OCI-LY7 (cell line): ENCODE results near the gene ZNF644. TPM values are rescaled to one million over a fixed set of nuclear protein-coding genes. Genes with fewer than 3 reads are reported as not detected.
"Not testable (repeated sequence)": the region's sequence is repeated elsewhere in the genome, so short reads cannot be mapped to it uniquely, and the experiment has no call there.

ENCODE experiments used
- BruUV-seq: library from RNA; stranded (reverse); fragments of 400-500 nt; replicated peaks from 2 replicates; lab custom pipeline; 2021; lab: Mats Ljungman, UMichigan
- CTCF ChIA-PET: fragments of 300-600 bp; sonication (Branson Sonifier 250); formaldehyde crosslinking; loops from one replicate; lab custom pipeline; 2022; ENCODE audit warnings: antibody characterized with exemption; ENCODE audit not compliant: unreplicated experiment; lab: Charles Lee
- POLR2A ChIA-PET: fragments of 300-600 bp; sonication (Branson Sonifier 250); formaldehyde crosslinking; loops from one replicate; lab custom pipeline; 2022; ENCODE audit warnings: antibody characterized with exemption; lab: Charles Lee
- DNase-seq: peaks from one replicate; pipeline ENCODE4 v3.0.0-alpha.2; 2015; ENCODE audit warnings: low spot score
- H2AFZ ChIP-seq: fragments of 200-600 bp; sonication (generic), shearing (Covaris generic); 2 replicates; pipeline ENCODE4 v1.6.1; 2014; ENCODE audit warnings: mild to moderate bottlenecking, antibody characterized with exemption, low read length, moderate library complexity
- H3K27ac ChIP-seq: fragments of 200-600 bp; sonication (generic); 2 replicates; pipeline ENCODE4 v1.5.1; 2014; ENCODE audit warnings: mixed run types, low read depth, mild to moderate bottlenecking, moderate library complexity, low read length, inconsistent platforms; ENCODE audit not compliant: poor library complexity, severe bottlenecking
- H3K36me3 ChIP-seq: fragments of 200-600 bp; sonication (generic); 2 replicates; pipeline ENCODE4 v1.6.1; 2014; ENCODE audit warnings: mild to moderate bottlenecking, antibody characterized with exemption, low read length, moderate library complexity, mixed read lengths; ENCODE audit not compliant: insufficient read depth
- H3K4me1 ChIP-seq: fragments of 200-600 bp; sonication (generic); 2 replicates; pipeline ENCODE4 v1.5.1; 2014; ENCODE audit warnings: mild to moderate bottlenecking, low read length; ENCODE audit not compliant: insufficient read depth, poor library complexity, severe bottlenecking
- H3K4me2 ChIP-seq: fragments of 200-600 bp; sonication (generic); 2 replicates; pipeline ENCODE4 v1.6.1; 2014; ENCODE audit warnings: mild to moderate bottlenecking, low read length
- H3K4me3 ChIP-seq: fragments of 200-600 bp; sonication (generic); 2 replicates; pipeline ENCODE4 v1.5.1; 2014; ENCODE audit warnings: mild to moderate bottlenecking, low read depth, low read length; ENCODE audit not compliant: poor library complexity, severe bottlenecking
- H3K79me2 ChIP-seq: fragments of 200-600 bp; sonication (generic); 2 replicates; pipeline ENCODE4 v1.6.1; 2016; ENCODE audit warnings: low read depth, mild to moderate bottlenecking, low read length, moderate library complexity, mixed read lengths; ENCODE audit not compliant: insufficient read depth
- H3K9me2 ChIP-seq: fragments of 200-600 bp; sonication (generic); 2 replicates; pipeline ENCODE4 v1.6.1; 2016; ENCODE audit warnings: mild to moderate bottlenecking, low read length, mixed read lengths; ENCODE audit not compliant: insufficient read depth
- H3K9me3 ChIP-seq: fragments of 200-600 bp; sonication (generic); 2 replicates; pipeline ENCODE4 v1.6.1; 2014; ENCODE audit warnings: mild to moderate bottlenecking, mixed run types, low read length, mixed read lengths
- H4K20me1 ChIP-seq: fragments of 200-600 bp; sonication (generic); 2 replicates; pipeline ENCODE4 v1.6.1; 2014; ENCODE audit warnings: mild to moderate bottlenecking, antibody characterized with exemption, low read length, moderate library complexity, mixed read lengths; ENCODE audit not compliant: insufficient read depth
- EZH2phosphoT487 ChIP-seq: fragments of 200-600 bp; sonication (generic); IDR thresholded peaks from 2 replicates; pipeline ENCODE4 v1.6.1; 2018; ENCODE audit warnings: low read depth, borderline replicate concordance, mild to moderate bottlenecking, mixed run types, antibody characterized with exemption, low read length, moderate library complexity, mixed read lengths
- intact Hi-C: fragments of 100-400 bp; cut with micrococcal nuclease; formaldehyde crosslinking; loops from one replicate; pipeline ENCODE4 v1.10.0; 2022; ENCODE audit not compliant: unreplicated experiment
- total RNA-seq, 2 experiments: library from RNA; depleted of rRNA in 1 of 2; stranded (reverse); fragments of >200 nt in 1 of 2; shearing (Covaris generic) in 1 of 2; gene quantifications; 2 replicates each; pipeline ENCODE4 v1.2.3, GENCODE V29; 2014 to 2022
- TF ChIP-seq, protein P1 (sequence below): fragments of 200-600 bp; sonication (generic); conservative IDR thresholded peaks from 2 replicates; pipeline ENCODE4 v1.5.1; 2014; ENCODE audit warnings: mild to moderate bottlenecking, antibody characterized with exemption, low read length, moderate library complexity, mixed read lengths

ZNF644 gene
- total RNA-seq, 2 experiments from 2014 or later, result 56.6 to 65.1 TPM

DNA sequence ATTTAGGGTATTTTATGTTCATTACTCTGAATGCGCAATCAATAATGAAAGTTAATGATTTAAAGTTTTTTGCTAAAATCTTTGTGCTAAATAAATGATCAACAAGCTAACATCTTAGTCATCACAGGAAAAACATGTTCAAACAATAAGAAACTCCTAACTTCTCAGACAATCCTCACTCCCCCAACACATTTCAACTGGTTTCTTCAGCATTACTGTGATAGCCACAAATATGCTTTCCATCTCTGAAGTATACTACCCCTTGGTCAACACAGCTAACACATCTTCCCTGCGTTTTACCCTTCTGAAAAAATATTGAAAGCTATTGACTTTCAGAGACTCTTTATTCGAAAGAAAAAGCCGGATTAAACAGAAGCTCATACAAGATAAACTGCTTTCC, 85.8 kb downstream of the ZNF644 start:
- H4K20me1 ChIP-seq, result peaks cover 6% of the 10 kb centered on the region; the same call in 1 of the 2 replicates
- peaks cover 42% of the 10 kb centered on the region for H3K79me2 ChIP-seq
- POLR2A ChIA-PET, result interaction anchor here (0.5 to 3.4 kb wide), 8 partner anchors 9 to 1095 kb away, joined by 3 to 23 read pairs (median 3); no protein-coding TSS in a partner anchor
- no peak overlapping the region for H3K27ac ChIP-seq
- intact Hi-C loops, result no loop called here
- H2AFZ ChIP-seq, result no peak overlapping the region
- H3K36me3 ChIP-seq, result peaks cover 94% of the 10 kb centered on the region
- TF ChIP-seq, protein P1, sequence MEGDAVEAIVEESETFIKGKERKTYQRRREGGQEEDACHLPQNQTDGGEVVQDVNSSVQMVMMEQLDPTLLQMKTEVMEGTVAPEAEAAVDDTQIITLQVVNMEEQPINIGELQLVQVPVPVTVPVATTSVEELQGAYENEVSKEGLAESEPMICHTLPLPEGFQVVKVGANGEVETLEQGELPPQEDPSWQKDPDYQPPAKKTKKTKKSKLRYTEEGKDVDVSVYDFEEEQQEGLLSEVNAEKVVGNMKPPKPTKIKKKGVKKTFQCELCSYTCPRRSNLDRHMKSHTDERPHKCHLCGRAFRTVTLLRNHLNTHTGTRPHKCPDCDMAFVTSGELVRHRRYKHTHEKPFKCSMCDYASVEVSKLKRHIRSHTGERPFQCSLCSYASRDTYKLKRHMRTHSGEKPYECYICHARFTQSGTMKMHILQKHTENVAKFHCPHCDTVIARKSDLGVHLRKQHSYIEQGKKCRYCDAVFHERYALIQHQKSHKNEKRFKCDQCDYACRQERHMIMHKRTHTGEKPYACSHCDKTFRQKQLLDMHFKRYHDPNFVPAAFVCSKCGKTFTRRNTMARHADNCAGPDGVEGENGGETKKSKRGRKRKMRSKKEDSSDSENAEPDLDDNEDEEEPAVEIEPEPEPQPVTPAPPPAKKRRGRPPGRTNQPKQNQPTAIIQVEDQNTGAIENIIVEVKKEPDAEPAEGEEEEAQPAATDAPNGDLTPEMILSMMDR, result no peak
- H3K9me3 ChIP-seq, result no peaks in the 10 kb centered on the region
- DNase-seq, result no peak
- H3K4me3 ChIP-seq, result no peak overlapping the region
- H3K9me2 ChIP-seq, result no peaks in the 10 kb centered on the region
- CTCF ChIA-PET, result no interaction called here
- no peaks in the 10 kb centered on the region for H3K4me1 ChIP-seq
- no TSS peak for BruUV-seq
- no peak overlapping the region for H3K4me2 ChIP-seq

DNA sequence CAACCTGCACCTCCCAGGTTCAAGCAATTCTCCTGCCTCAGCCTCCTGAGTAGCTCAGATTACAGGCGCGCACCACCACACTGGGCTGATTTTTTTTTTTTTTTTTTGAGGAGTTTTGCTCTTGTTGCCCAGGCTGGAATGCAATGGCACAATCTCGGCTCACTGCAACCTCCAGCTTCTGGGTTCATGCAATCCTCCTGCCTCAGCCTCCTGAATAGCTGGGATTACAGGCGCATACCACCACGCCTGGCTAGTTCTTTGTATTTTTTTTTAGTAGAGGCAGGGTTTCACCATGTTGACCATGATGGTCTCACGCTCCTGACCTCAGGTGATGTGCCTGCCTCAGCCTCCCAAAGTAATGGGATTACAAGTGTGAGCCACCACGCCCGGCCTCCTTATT, 93.6 kb downstream of the ZNF644 start:
- peaks cover 83% of the 10 kb centered on the region for H3K79me2 ChIP-seq
- H3K4me1 ChIP-seq, H3K4me2 ChIP-seq, intact Hi-C loops, H3K9me3 ChIP-seq, H2AFZ ChIP-seq, H3K4me3 ChIP-seq, DNase-seq, H3K9me2 ChIP-seq, POLR2A ChIA-PET, BruUV-seq, CTCF ChIA-PET, H4K20me1 ChIP-seq, H3K27ac ChIP-seq: not testable (repeated sequence)
- peaks cover 61% of the 10 kb centered on the region for H3K36me3 ChIP-seq

DNA sequence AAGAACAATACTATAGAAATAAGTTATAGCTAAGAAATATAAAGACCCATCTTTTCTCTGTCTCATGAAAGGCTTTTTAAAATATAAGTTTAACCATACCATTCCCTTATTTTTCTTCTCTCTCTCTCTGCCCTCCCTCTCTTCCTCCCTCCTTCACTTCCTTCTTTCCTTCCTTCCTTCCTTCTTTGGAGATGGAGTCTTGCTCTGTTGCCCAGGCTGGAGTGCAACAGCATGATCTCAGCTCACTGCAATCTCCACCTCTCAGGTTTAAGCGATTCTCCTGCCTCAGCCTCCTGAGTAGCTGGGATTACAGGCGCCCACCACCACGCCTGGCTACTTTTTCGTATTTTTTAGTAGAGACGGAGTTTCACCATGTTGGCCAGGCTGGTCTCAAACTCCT, 94.2 kb downstream of the ZNF644 start:
- H3K79me2 ChIP-seq, result peaks cover 88% of the 10 kb centered on the region

DNA sequence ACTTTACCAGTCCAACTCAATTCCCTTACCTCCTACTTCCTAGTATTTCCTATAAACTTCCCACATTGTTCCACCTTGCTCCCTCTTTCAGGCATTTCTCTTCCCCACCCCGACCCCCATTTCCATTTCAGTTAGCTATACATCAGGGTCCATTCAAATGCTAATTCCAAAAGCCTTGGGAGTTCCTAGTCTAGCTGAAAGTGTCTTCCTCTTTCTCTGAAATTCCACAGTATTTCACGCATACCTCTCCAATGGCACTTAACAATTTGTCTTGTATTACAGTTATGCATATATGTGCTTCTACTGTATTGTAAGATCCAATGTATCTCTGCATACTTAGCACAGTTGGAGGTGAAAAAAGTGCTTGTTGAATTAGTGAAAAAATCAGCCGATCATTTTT, 94.9 kb downstream of the ZNF644 start:
- Histone ChIP-seq H2AFZ (no peak overlapping the region), H3K4me3 (no peak overlapping the region), H3K9me3 (no peaks in the 10 kb centered on the region), H3K9me2 (no peaks in the 10 kb centered on the region), H3K27ac (no peak overlapping the region), H3K79me2 (peaks cover 91% of the 10 kb centered on the region), H4K20me1 (peaks cover 21% of the 10 kb centered on the region; the same call in 1 of the 2 replicates), H3K4me2 (no peak overlapping the region), H3K4me1 (peaks cover 7% of the 10 kb centered on the region), H3K36me3 (peaks cover 48% of the 10 kb centered on the region)
- intact Hi-C loops, result no loop called here
- POLR2A ChIA-PET, result interaction anchor here (0.6 to 1.0 kb wide), 2 partner anchors 50 to 81 kb away, joined by 4 to 5 read pairs; no protein-coding TSS in a partner anchor
- no TSS peak for BruUV-seq
- TF ChIP-seq, protein P1, result no peak
- no peak for TF ChIP-seq EZH2phosphoT487
- no peak for DNase-seq
- CTCF ChIA-PET, result no interaction called here

More for the DNA sequence above, 94.2 kb downstream of the ZNF644 start:
- H3K9me3 ChIP-seq, H3K4me1 ChIP-seq, H3K4me3 ChIP-seq, DNase-seq, intact Hi-C loops, H2AFZ ChIP-seq, H3K4me2 ChIP-seq, H3K9me2 ChIP-seq, H3K27ac ChIP-seq, BruUV-seq, CTCF ChIA-PET: not testable (repeated sequence)
- peaks cover 55% of the 10 kb centered on the region for H3K36me3 ChIP-seq
- POLR2A ChIA-PET, result interaction anchor here (0.6 kb wide), 1 partner anchor 9 kb away, joined by 4 read pairs; no protein-coding TSS in a partner anchor
- peaks cover 16% of the 10 kb centered on the region; the same call in 1 of the 2 replicates for H4K20me1 ChIP-seq
